Activated T-cell treated with anti-CD3 and anti-CD28 coated beads, Interleukin-2, amount 50 U/mL, for 72 hours (primary cell): ENCODE results near the gene BEND3. TPM values are rescaled to one million over a fixed set of nuclear protein-coding genes. Genes with fewer than 3 reads are reported as not detected.
A peak's percentile ranks its signal among the peaks of the same experiment; 100 is the strongest.
"Not testable (repeated sequence)": the region's sequence is repeated elsewhere in the genome, so short reads cannot be mapped to it uniquely, and the experiment has no call there.

Experiments used
- ATAC-seq, 2 donors: fragments of 150-1000 bp; cut with Tn5 transposase; replicated peaks in 1 of 2; 2 replicates each; pipeline ENCODE4 v1.10.0; 2021; ENCODE audit warnings: moderate library complexity in 2 of 2, mild to moderate bottlenecking in 1 of 2
- DNase-seq, 2 donors: peaks; one replicate each; pipeline ENCODE4 v3.0.0; 2021 to 2022; ENCODE audit warnings: mixed read lengths in 1 of 2
- H3K27ac Mint-ChIP-seq: one replicate; pipeline ENCODE4 v1.8.0; 2022; ENCODE audit warnings: mild to moderate bottlenecking, moderate library complexity, mixed read lengths
- H3K27me3 Mint-ChIP-seq: one replicate; pipeline ENCODE4 v1.8.0; 2022; ENCODE audit warnings: low read depth, mixed read lengths
- H3K36me3 Mint-ChIP-seq, 2 donors: one replicate each; pipeline ENCODE4 v1.8.0; 2022; ENCODE audit warnings: mixed read lengths in 2 of 2, mild to moderate bottlenecking in 1 of 2; ENCODE audit not compliant: insufficient read depth in 2 of 2
- H3K4me1 Mint-ChIP-seq: one replicate; pipeline ENCODE4 v1.8.0; 2022; ENCODE audit warnings: low read depth, mixed read lengths
- H3K4me3 Mint-ChIP-seq, 2 donors: one replicate each; pipeline ENCODE4 v1.8.0; 2022; ENCODE audit warnings: mild to moderate bottlenecking in 2 of 2, mixed read lengths in 2 of 2, moderate library complexity in 2 of 2
- H3K9me3 Mint-ChIP-seq, 2 donors: one replicate each; pipeline ENCODE4 v1.8.0; 2022; ENCODE audit warnings: mixed read lengths in 2 of 2
- total RNA-seq, 2 donors: library from RNA; stranded (reverse); gene quantifications; one replicate each; pipeline ENCODE4 v1.2.3, GENCODE V29; 2022

Gene BEND3
- 1 to 10 TPM; 2.4 to 3.2 TPM for total RNA-seq

DNA sequence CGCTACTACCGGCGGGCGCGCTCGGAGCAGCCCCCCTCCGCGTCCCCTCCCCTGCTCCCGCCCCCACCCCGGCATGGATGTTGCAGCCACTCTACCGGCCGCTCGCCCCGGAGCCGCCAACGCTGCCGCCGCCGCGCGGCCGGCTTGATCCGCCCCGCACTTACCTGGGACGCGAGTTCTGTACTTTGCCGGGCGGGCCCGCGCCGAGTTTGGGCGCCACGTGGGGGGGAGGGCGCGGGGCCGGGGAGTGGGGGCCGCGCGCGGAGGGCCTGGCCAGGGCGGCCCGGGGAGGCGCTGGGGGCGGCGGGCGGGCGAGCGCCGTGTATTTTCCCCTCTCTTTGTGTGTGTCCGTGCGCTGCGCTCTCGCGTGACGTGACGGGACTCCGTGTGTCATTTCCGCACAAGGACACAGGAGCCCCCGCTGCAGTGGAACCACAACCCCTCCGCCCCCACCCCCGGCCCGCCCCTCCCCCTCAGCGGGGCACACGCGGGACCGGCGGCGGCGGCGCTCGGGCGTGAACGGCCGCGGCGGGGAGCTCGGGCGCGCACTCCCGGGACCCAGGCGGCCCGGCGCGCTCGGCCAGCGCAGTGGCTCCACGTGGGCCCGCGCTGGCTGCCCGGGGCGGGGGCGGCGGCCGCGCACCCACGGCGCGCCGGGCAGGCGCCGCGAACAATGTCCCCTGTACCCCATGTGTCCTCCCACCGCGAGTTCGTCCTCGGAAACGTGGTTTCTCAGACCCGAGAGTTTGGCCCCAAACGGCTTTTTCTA, at the start of gene BEND3:
Gene BEND3 (minus strand): TSS at position 590 of the 769 bp plus-strand sequence. CDS start 16,230 bp downstream, outside the sequence.
- H3K4me3 Mint-ChIP-seq, result peak within 1 kb of the TSS; percentile 83 to 87
- DNase-seq (peak; percentile 44 to 46), ATAC-seq (peak; percentile 41 to 43)
- H3K9me3 Mint-ChIP-seq, result no peaks in the 10 kb centered on the region
- peaks cover 18% of the 10 kb centered on the region for H3K27me3 Mint-ChIP-seq
- H3K27ac Mint-ChIP-seq, result peak within 1 kb of the TSS; percentile 38
- peaks cover 0 to 1% of the 10 kb centered on the region in 2 donors for H3K36me3 Mint-ChIP-seq
- peaks cover 21% of the 10 kb centered on the region for H3K4me1 Mint-ChIP-seq

DNA sequence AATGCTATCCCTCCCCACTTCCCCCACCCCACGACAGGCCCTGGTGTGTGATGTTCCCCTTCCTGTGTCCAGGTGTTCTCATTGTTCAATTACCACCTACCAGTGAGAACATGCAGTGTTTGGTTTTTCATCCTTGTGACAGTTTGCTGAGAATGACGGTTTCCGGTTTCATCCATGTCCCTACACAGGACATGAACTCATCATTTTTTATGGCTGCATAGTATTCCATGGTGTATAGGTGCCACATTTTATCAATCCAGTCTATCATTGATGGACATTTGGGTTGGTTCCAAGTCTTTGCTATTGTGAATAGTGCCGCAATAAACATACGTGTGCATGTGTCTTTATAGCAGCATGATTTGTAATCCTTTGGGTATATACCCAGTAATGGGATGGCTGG, 49.0 kb upstream of the BEND3 start:
- not testable (repeated sequence) for H3K4me3 Mint-ChIP-seq, H3K27ac Mint-ChIP-seq, H3K4me1 Mint-ChIP-seq, DNase-seq, ATAC-seq, H3K9me3 Mint-ChIP-seq, H3K36me3 Mint-ChIP-seq, H3K27me3 Mint-ChIP-seq

DNA sequence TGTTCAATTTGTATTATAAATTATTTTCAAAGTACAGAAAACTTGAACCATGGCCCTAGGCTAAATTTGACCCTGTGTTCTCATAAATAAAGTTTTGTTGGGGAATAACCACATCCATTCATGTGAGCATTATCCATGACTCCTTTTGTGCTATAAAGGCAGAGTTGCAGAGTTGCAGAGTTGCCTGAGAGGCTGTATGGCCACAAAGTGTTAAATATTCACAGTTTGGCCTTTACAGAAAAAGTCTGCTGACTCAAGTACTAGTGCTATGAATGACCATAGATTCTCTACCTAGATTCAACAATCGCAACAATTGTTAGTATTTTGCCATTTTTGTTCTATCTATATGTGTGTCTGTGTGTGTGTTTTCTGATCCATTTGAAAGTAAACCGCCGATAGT, 46.2 kb upstream of the BEND3 start:
- H3K4me1 Mint-ChIP-seq, result no peaks in the 10 kb centered on the region
- no peak overlapping the region for H3K4me3 Mint-ChIP-seq
- no peak overlapping the region for H3K27ac Mint-ChIP-seq
- H3K9me3 Mint-ChIP-seq, result no peaks in the 10 kb centered on the region
- no peaks in the 10 kb centered on the region for H3K36me3 Mint-ChIP-seq
- no peaks in the 10 kb centered on the region for H3K27me3 Mint-ChIP-seq
- ATAC-seq (no peak), DNase-seq (no peak)

DNA sequence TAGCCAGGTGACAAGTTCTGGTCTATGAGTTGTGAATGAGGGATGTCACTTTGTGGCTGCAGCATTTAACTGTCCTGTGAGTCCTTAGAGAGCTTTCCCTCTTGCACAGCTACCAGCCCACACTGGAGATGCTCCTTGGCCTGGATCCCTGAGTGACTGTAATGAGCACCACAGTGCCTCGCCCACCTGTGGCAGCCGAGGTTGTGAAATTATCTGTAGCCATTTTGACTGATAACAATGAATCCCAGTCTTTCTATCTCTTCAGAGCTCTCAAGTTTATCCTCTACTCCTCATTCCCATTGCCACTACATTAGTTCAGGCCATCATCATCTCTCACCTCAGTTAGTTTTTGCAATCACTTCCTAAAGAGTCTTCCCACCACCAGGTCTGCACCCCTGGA, 41.3 kb upstream of the BEND3 start:
- no peak for ATAC-seq
- Mint-ChIP-seq H3K9me3 (no peaks in the 10 kb centered on the region), H3K4me3 (no peak overlapping the region), H3K36me3 (no peaks in the 10 kb centered on the region), H3K27ac (no peak overlapping the region), H3K4me1 (no peaks in the 10 kb centered on the region), H3K27me3 (no peaks in the 10 kb centered on the region)
- no peak for DNase-seq

DNA sequence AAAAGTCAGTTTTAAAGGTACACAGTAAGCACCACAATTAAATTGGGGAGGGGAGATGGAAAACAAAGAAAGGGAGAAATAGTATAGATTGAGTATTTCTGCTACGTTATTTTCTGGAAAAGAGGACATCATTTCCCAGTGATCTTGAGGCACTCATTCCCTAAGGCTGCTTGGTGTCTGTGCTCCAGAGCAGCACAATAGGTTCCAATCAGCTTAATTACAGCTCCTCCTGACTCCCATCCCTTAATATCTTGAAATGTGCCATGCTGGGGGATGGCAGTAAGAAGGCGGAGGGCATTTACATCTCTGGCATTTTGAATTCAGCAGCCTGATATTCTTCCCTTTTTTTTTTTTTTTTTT, 39.5 kb upstream of the BEND3 start:
- Mint-ChIP-seq H3K27ac (no peak overlapping the region), H3K36me3 (no peaks in the 10 kb centered on the region), H3K4me1 (no peaks in the 10 kb centered on the region), H3K27me3 (no peaks in the 10 kb centered on the region), H3K4me3 (no peak overlapping the region), H3K9me3 (no peaks in the 10 kb centered on the region)
- ATAC-seq (no peak), DNase-seq (no peak)

DNA sequence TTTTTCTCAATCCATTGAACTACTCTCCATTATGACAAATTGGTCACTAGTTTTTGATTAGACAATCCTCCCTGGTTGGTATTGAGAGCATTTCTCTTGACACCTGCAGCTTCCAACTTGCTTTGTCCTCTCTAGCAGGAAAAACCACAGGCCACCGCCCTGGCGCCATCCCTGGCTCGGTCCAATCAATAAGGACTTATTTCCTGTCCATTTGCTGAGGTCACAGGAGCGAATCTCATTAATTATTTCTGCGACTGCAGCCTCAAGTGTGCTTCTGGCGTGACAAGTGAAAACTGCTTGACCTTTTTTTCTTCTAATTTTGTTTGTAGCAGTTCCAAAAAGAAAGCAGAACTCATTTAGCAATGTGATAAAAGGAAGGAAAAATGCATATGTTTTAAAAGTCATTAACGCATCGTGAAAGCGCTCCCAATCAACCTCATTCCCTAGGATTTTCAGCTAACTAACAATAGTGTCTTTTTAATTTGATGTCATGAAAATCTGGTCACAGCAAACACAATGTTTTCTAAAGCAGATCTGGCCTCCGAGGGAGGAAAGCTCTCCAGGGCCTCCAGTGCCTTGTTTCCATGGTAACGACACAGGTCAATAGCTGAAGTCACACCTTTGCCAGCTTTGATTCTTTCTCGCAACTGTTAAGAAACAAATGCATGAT, 39.0 kb upstream of the BEND3 start:
- ATAC-seq, result no peak
- Mint-ChIP-seq H3K4me1 (no peaks in the 10 kb centered on the region), H3K9me3 (no peaks in the 10 kb centered on the region), H3K27ac (no peak overlapping the region), H3K36me3 (no peaks in the 10 kb centered on the region), H3K4me3 (no peak overlapping the region), H3K27me3 (no peaks in the 10 kb centered on the region)
- DNase-seq, result no peak

DNA sequence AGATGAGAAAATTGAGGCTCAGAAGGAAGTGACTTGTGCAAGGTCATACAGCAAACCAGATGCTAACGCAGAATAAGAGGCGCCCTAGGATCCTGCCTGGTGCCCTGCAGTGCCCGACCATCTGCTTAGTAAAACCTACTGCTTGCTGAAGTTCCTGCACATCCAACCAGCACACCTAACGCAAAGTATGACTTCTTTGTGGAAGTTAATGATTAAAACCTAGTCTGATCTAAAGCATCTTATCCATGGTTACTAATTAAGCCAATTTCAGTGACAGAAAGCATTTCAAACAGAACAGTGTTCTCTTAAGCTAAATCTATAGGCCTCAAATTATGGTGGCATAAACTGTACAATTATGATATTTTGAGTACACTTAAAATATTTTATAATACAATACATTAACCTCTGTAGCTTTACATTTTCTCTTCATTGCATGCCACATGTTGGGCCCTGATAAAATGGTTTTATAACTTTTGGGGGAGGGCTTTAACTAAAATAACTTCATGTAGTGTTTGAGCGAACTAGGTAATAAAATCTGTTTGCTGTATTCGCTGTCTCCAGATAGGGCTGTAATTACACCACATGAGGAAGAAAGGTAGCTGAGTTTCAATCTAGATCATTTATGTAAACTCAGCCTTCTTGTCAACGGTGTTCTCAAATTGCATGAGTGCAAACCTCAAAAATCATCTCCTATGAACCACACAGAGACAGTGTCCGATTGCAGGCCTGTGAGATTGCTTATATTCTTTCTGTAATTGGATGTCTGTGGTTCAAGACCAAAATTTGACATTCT, 37.5 kb upstream of the BEND3 start:
- Mint-ChIP-seq H3K9me3 (no peaks in the 10 kb centered on the region), H3K27ac (no peak overlapping the region), H3K4me3 (no peak overlapping the region), H3K4me1 (no peaks in the 10 kb centered on the region), H3K36me3 (no peaks in the 10 kb centered on the region), H3K27me3 (no peaks in the 10 kb centered on the region)
- DNase-seq (no peak), ATAC-seq (no peak)

DNA sequence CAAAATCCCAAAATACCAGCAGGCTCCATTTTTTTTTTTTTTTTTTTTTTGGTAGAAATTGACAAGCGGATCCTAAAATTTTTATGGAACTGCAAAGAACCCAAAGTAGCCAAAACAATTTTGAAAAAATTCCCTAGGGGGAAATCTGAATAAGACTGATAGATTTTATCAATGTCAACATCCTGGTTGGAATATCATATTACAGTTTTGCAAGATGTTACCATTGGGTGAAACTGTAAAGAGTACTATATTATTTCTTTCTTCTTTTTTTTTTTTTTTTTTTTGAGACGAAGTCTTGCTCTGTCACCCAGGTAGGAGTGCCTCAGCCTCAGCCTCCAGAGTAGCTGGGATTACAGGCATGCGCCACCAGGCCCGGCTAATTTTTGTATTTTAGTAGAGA, 29.4 kb upstream of the BEND3 start:
- Mint-ChIP-seq H3K27ac (no peak overlapping the region), H3K36me3 (no peaks in the 10 kb centered on the region), H3K4me3 (no peak overlapping the region), H3K9me3 (no peaks in the 10 kb centered on the region), H3K4me1 (no peaks in the 10 kb centered on the region), H3K27me3 (no peaks in the 10 kb centered on the region)
- ATAC-seq (no peak), DNase-seq (no peak)

DNA sequence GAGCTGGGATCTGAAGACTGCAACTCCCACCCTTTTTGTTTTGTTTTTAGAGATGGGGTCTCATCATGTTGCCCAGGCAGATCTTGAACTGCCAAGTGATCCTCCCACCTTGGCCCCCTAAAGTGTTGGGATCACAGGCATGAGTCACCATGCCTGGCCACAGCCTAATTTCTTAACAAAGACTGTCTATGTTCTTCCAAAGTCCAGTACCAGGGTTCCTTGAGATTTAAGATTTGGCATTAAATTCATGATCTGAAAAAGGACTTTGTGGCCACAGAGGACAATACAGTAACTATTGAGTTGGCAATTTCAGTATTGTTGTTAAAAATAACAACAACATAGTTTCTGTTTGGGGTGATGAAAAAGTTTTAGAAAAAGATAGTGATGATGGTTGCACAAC, 28.7 kb upstream of the BEND3 start:
- Mint-ChIP-seq H3K4me1 (no peaks in the 10 kb centered on the region), H3K9me3 (no peaks in the 10 kb centered on the region), H3K4me3 (no peak overlapping the region), H3K36me3 (no peaks in the 10 kb centered on the region), H3K27ac (no peak overlapping the region), H3K27me3 (no peaks in the 10 kb centered on the region)
- DNase-seq (no peak), ATAC-seq (no peak)

DNA sequence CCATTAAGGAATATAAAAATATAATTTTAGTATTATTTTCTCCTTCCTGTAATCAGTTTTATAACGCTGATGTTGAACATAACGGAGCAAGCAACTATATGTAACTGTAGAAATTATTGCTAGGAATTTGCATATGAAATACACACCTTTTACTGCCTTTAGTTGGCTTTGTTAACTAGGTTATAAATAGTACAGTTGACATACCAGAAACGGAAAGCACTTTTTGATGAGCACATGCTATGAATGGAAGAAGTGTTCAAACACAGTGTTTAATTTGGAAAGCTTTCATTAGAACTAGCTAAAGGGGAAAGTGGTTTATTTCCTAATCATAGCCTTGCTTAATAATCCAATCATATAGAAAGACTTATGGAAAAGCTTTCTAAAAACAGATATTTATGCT, 25.3 kb upstream of the BEND3 start:
- H3K27ac Mint-ChIP-seq, result no peak overlapping the region
- H3K27me3 Mint-ChIP-seq, result no peaks in the 10 kb centered on the region
- H3K4me1 Mint-ChIP-seq, result no peaks in the 10 kb centered on the region
- H3K36me3 Mint-ChIP-seq, result no peaks in the 10 kb centered on the region
- DNase-seq (no peak), ATAC-seq (no peak)
- H3K9me3 Mint-ChIP-seq, result no peaks in the 10 kb centered on the region
- H3K4me3 Mint-ChIP-seq, result no peak overlapping the region

DNA sequence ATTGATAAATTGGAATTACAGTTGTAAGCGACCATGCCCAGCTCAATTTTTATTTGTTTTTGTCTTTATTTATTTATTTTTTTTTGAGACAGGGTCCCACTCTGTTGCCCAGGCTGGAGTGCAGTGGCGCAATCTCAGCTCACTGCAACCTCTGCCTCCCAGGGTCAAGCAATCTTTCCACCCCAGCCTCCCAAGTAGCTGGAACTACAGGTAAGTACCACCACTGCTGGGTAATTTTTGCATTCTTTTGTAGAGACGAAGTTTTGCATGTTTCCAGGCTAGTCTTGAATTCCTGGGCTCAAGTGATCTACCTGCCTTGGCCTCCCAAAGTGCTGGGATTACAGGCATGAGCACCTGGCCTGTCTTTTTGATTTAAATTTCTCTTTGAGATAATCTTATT, 21.0 kb upstream of the BEND3 start:
- H3K27ac Mint-ChIP-seq, H3K36me3 Mint-ChIP-seq, DNase-seq, H3K4me3 Mint-ChIP-seq, H3K4me1 Mint-ChIP-seq, H3K27me3 Mint-ChIP-seq, ATAC-seq, H3K9me3 Mint-ChIP-seq: not testable (repeated sequence)

DNA sequence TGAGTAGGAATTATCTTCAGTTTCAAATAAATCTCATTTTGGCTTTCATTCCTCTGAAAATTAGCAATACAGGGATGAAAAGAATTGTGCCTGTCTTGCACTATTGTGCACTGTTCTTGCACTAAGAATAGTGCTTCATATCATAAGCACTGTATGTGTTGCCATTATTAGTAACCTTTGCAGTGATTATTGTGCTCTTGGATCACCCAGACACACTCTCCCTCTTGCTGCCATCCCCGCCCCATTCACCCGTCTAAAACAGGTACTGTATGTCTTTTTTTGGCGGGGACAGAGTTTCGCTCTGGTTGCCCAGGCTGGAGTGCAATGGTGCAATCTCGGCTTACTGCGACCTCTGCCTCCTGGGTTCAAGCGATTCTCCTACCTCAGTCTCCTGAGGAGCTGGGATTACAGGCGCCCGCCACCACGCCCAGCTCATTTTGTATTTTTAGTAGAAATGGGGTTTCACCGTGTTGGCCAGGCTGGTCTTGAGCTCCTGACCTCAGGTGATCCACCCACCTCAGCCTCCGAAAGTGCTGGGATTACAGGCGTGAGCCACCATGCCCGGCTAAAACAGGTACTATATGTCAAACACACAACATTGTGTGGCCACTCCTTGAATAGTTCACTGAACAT, 19.8 kb upstream of the BEND3 start:
- not testable (repeated sequence) for DNase-seq, ATAC-seq, H3K4me3 Mint-ChIP-seq, H3K27ac Mint-ChIP-seq, H3K9me3 Mint-ChIP-seq, H3K4me1 Mint-ChIP-seq, H3K36me3 Mint-ChIP-seq, H3K27me3 Mint-ChIP-seq

DNA sequence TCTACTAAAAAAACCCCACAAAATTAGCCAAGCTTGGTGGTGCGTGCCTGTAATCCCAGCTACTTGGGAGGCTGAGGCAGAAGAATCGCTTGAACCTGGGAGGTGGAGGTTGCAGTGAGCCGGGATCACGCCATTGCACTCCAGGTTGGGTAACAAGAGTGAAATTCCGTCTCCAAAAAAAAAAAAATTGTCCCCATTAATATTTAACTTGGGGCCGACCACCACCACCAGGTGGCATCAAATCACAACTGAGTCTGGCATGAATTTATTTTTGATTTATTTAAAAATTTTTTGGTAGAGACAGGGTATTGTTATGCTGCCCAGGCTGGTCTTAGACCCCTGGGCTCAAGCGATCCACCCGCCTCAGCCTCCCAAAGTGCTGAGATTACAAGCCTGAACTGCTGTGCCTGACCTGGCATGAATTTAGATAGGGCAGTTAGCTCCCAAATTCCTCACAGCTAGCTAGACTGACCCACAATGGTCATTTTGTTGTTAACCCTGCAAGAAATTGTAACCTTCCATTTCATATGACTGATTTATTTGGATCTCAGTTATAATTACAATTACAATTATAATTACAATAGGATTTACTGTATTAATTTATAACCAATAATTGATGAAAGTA, 17.1 kb upstream of the BEND3 start:
- no peak overlapping the region for H3K4me3 Mint-ChIP-seq
- no peak overlapping the region for H3K27ac Mint-ChIP-seq
- H3K27me3 Mint-ChIP-seq, result no peaks in the 10 kb centered on the region
- H3K36me3 Mint-ChIP-seq, result no peaks in the 10 kb centered on the region
- ATAC-seq (no peak), DNase-seq (peak; percentile 19 to 34)
- H3K9me3 Mint-ChIP-seq, result no peaks in the 10 kb centered on the region
- no peaks in the 10 kb centered on the region for H3K4me1 Mint-ChIP-seq
